Measurements from ENCODE around the gene GNAQ. TPM values are rescaled to one million over a fixed set of nuclear protein-coding genes. Genes with fewer than 3 reads are reported as not detected.

The GNAQ gene
- total RNA-seq, 1 donor = 53.1 TPM

- no peak for TF ChIP-seq CTCF (IDR thresholded peaks at IDR 0.05; ENCODE audit: insufficient read depth, low read depth, low read length)
- no peak overlapping the region for H3K4me3 ChIP-seq (ENCODE audit: low read depth, low read length)
- DNase-seq (ENCODE audit: low read depth) = no peak
Observed at GRCh38 chr9:77960356-77961153, 71.1 kb downstream of the GNAQ start.

GRCh38 chr9:77959803-77960202 lies 71.8 kb downstream of the GNAQ start:
- TF ChIP-seq CTCF (IDR thresholded peaks at IDR 0.05; ENCODE audit: insufficient read depth, low read depth, low read length) = no peak
- no peak overlapping the region for H3K4me3 ChIP-seq (ENCODE audit: low read depth, low read length)
- no peak for DNase-seq (ENCODE audit: low read depth)

- no peak for DNase-seq (ENCODE audit: low read depth)
- TF ChIP-seq CTCF (IDR thresholded peaks at IDR 0.05; ENCODE audit: insufficient read depth, low read depth, low read length) = no peak
- no peak overlapping the region for H3K4me3 ChIP-seq (ENCODE audit: low read depth, low read length)
Observed at GRCh38 chr9:77957652-77958051, 74.0 kb downstream of the GNAQ start.

GRCh38 chr9:77956555-77956954 lies 75.1 kb downstream of the GNAQ start:
- no peak for TF ChIP-seq CTCF (IDR thresholded peaks at IDR 0.05; ENCODE audit: insufficient read depth, low read depth, low read length)
- no peak for DNase-seq (ENCODE audit: low read depth)

GRCh38 chr9:77954666-77955015 lies 77.0 kb downstream of the GNAQ start:
- DNase-seq (ENCODE audit: low read depth) = no peak
- no peak for TF ChIP-seq CTCF (IDR thresholded peaks at IDR 0.05; ENCODE audit: insufficient read depth, low read depth, low read length)

More at GRCh38 chr9:77956555-77956954, 75.1 kb downstream of the GNAQ start:
- H3K4me3 ChIP-seq (ENCODE audit: low read depth, low read length) = no peak overlapping the region

GRCh38 chr9:77954013-77954665 lies 77.5 kb downstream of the GNAQ start:
- H3K4me3 ChIP-seq (ENCODE audit: low read depth, low read length) = no peak overlapping the region
- DNase-seq (ENCODE audit: low read depth) = no peak
- TF ChIP-seq CTCF (IDR thresholded peaks at IDR 0.05; ENCODE audit: insufficient read depth, low read depth, low read length) = no peak

More at GRCh38 chr9:77954666-77955015, 77.0 kb downstream of the GNAQ start:
- no peak overlapping the region for H3K4me3 ChIP-seq (ENCODE audit: low read depth, low read length)

Data from fibroblast of villous mesenchyme (primary cell).